ENCODE measurements around the gene ELK4. TPM values are rescaled to one million over a fixed set of nuclear protein-coding genes. Genes with fewer than 3 reads are reported as not detected.

The ELK4 gene
- total and polyA plus RNA-seq, 2 experiments from 2014 or later, result 5.1 to 19.7 TPM

DNA sequence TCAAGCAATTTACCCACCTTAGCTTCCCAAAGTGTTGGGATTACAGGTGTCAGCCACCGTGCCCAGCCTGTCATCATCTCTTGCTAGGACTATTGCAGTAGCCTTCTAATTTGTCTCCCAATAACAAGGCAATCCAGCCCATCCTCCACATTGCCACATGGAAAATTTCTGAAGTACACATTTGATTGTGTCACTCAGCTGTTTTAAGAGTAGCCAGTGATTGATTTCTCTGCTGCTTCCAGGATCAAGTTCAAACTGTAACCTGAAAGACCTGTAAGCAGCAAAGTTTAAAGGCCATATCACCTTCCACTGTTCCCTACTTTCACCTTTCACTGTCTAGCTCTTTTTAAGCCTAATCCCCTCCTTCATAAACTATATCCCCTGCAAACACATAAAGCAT is 7.8 kb upstream of the ELK4 start:
- Mint-ChIP-seq H3K9me3 (no peaks in the 10 kb centered on the region), H3K27me3 (ENCODE audit: insufficient read depth, low read depth, poor library complexity) (peaks cover under 1% of the 10 kb centered on the region), H3K36me3 (ENCODE audit: low read depth) (no peaks in the 10 kb centered on the region), H3K4me1 (no peaks in the 10 kb centered on the region), H3K27ac (no peak overlapping the region), H3K4me3 (no peak overlapping the region)
- Histone ChIP-seq H3K4me1 (ENCODE audit: insufficient read depth) (no peaks in the 10 kb centered on the region), H3K4me3 (no peak overlapping the region), H3K79me2 (replicated peaks; ENCODE audit: insufficient read depth) (no peaks in the 10 kb centered on the region), H3K4me2 (no peak overlapping the region), H3K27me3 (ENCODE audit: insufficient read depth) (no peaks in the 10 kb centered on the region), H3K9me2 (ENCODE audit: insufficient read depth) (no peaks in the 10 kb centered on the region), H4K20me1 (replicated peaks; ENCODE audit: insufficient read depth) (no peaks in the 10 kb centered on the region; the same call in 1 of the 2 replicates), H3F3A (replicated peaks; ENCODE audit: low read depth) (no peaks in the 10 kb centered on the region), H3K36me3 (ENCODE audit: insufficient read depth) (no peaks in the 10 kb centered on the region), H3K27ac (ENCODE audit: low read depth) (no peak overlapping the region), H2AFZ (no peak overlapping the region)
- TF ChIP-seq, protein P1, sequence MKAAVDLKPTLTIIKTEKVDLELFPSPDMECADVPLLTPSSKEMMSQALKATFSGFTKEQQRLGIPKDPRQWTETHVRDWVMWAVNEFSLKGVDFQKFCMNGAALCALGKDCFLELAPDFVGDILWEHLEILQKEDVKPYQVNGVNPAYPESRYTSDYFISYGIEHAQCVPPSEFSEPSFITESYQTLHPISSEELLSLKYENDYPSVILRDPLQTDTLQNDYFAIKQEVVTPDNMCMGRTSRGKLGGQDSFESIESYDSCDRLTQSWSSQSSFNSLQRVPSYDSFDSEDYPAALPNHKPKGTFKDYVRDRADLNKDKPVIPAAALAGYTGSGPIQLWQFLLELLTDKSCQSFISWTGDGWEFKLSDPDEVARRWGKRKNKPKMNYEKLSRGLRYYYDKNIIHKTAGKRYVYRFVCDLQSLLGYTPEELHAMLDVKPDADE (IDR thresholded peaks at IDR 0.05), result no peak
- no peak for TF ChIP-seq CREB1 (CRISPR knock-in tag; IDR thresholded peaks at IDR 0.05; ENCODE audit: low read depth)
- no peak for TF ChIP-seq ZNF114 (CRISPR knock-in tag; IDR thresholded peaks at IDR 0.05)
- TF ChIP-seq, protein P2, sequence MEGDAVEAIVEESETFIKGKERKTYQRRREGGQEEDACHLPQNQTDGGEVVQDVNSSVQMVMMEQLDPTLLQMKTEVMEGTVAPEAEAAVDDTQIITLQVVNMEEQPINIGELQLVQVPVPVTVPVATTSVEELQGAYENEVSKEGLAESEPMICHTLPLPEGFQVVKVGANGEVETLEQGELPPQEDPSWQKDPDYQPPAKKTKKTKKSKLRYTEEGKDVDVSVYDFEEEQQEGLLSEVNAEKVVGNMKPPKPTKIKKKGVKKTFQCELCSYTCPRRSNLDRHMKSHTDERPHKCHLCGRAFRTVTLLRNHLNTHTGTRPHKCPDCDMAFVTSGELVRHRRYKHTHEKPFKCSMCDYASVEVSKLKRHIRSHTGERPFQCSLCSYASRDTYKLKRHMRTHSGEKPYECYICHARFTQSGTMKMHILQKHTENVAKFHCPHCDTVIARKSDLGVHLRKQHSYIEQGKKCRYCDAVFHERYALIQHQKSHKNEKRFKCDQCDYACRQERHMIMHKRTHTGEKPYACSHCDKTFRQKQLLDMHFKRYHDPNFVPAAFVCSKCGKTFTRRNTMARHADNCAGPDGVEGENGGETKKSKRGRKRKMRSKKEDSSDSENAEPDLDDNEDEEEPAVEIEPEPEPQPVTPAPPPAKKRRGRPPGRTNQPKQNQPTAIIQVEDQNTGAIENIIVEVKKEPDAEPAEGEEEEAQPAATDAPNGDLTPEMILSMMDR (conservative IDR thresholded peaks at IDR 0.05; ENCODE audit: low read depth in 2 of 2), result no peak
- TF ChIP-seq ZNF331 (CRISPR knock-in tag; IDR thresholded peaks at IDR 0.05; ENCODE audit: low read depth), result no peak
- TF ChIP-seq, protein P3, sequence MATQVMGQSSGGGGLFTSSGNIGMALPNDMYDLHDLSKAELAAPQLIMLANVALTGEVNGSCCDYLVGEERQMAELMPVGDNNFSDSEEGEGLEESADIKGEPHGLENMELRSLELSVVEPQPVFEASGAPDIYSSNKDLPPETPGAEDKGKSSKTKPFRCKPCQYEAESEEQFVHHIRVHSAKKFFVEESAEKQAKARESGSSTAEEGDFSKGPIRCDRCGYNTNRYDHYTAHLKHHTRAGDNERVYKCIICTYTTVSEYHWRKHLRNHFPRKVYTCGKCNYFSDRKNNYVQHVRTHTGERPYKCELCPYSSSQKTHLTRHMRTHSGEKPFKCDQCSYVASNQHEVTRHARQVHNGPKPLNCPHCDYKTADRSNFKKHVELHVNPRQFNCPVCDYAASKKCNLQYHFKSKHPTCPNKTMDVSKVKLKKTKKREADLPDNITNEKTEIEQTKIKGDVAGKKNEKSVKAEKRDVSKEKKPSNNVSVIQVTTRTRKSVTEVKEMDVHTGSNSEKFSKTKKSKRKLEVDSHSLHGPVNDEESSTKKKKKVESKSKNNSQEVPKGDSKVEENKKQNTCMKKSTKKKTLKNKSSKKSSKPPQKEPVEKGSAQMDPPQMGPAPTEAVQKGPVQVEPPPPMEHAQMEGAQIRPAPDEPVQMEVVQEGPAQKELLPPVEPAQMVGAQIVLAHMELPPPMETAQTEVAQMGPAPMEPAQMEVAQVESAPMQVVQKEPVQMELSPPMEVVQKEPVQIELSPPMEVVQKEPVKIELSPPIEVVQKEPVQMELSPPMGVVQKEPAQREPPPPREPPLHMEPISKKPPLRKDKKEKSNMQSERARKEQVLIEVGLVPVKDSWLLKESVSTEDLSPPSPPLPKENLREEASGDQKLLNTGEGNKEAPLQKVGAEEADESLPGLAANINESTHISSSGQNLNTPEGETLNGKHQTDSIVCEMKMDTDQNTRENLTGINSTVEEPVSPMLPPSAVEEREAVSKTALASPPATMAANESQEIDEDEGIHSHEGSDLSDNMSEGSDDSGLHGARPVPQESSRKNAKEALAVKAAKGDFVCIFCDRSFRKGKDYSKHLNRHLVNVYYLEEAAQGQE (IDR thresholded peaks at IDR 0.05; ENCODE audit: unreplicated experiment), result no peak
- TF ChIP-seq STAT1 (IDR thresholded peaks at IDR 0.05; ENCODE audit: unreplicated experiment), result no peak
- TF ChIP-seq, protein P4, sequence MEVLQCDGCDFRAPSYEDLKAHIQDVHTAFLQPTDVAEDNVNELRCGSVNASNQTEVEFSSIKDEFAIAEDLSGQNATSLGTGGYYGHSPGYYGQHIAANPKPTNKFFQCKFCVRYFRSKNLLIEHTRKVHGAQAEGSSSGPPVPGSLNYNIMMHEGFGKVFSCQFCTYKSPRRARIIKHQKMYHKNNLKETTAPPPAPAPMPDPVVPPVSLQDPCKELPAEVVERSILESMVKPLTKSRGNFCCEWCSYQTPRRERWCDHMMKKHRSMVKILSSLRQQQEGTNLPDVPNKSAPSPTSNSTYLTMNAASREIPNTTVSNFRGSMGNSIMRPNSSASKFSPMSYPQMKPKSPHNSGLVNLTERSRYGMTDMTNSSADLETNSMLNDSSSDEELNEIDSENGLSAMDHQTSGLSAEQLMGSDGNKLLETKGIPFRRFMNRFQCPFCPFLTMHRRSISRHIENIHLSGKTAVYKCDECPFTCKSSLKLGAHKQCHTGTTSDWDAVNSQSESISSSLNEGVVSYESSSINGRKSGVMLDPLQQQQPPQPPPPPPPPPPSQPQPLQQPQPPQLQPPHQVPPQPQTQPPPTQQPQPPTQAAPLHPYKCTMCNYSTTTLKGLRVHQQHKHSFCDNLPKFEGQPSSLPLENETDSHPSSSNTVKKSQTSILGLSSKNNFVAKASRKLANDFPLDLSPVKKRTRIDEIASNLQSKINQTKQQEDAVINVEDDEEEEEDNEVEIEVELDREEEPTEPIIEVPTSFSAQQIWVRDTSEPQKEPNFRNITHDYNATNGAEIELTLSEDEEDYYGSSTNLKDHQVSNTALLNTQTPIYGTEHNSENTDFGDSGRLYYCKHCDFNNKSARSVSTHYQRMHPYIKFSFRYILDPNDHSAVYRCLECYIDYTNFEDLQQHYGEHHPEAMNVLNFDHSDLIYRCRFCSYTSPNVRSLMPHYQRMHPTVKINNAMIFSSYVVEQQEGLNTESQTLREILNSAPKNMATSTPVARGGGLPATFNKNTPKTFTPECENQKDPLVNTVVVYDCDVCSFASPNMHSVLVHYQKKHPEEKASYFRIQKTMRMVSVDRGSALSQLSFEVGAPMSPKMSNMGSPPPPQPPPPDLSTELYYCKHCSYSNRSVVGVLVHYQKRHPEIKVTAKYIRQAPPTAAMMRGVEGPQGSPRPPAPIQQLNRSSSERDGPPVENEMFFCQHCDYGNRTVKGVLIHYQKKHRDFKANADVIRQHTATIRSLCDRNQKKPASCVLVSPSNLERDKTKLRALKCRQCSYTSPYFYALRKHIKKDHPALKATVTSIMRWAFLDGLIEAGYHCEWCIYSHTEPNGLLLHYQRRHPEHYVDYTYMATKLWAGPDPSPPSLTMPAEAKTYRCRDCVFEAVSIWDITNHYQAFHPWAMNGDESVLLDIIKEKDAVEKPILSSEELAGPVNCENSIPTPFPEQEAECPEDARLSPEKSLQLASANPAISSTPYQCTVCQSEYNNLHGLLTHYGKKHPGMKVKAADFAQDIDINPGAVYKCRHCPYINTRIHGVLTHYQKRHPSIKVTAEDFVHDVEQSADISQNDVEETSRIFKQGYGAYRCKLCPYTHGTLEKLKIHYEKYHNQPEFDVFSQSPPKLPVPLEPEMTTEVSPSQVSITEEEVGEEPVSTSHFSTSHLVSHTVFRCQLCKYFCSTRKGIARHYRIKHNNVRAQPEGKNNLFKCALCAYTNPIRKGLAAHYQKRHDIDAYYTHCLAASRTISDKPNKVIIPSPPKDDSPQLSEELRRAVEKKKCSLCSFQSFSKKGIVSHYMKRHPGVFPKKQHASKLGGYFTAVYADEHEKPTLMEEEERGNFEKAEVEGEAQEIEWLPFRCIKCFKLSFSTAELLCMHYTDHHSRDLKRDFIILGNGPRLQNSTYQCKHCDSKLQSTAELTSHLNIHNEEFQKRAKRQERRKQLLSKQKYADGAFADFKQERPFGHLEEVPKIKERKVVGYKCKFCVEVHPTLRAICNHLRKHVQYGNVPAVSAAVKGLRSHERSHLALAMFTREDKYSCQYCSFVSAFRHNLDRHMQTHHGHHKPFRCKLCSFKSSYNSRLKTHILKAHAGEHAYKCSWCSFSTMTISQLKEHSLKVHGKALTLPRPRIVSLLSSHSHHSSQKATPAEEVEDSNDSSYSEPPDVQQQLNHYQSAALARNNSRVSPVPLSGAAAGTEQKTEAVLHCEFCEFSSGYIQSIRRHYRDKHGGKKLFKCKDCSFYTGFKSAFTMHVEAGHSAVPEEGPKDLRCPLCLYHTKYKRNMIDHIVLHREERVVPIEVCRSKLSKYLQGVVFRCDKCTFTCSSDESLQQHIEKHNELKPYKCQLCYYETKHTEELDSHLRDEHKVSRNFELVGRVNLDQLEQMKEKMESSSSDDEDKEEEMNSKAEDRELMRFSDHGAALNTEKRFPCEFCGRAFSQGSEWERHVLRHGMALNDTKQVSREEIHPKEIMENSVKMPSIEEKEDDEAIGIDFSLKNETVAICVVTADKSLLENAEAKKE (CRISPR knock-in tag; IDR thresholded peaks at IDR 0.05), result no peak
- no peak for TF ChIP-seq NANOG (IDR thresholded peaks at IDR 0.05; ENCODE audit: borderline replicate concordance)
- no peak for TF ChIP-seq POLR2AphosphoS5 (IDR thresholded peaks at IDR 0.05; ENCODE audit: low read depth)
- TF ChIP-seq EZH2 (IDR thresholded peaks at IDR 0.05; ENCODE audit: low read depth, unreplicated experiment), result no peak
- TF ChIP-seq JUNB (IDR thresholded peaks at IDR 0.05; ENCODE audit: unreplicated experiment), result no peak
- ATAC-seq (no peak), DNase-seq (ENCODE audit: low spot score) (no peak)

Data from GM23338 (cell line).